Thoracic aorta (tissue), 2 donors: Measurements from ENCODE around the gene EPB41L5. TPM values are rescaled to one million over a fixed set of nuclear protein-coding genes. Genes with fewer than 3 reads are reported as not detected.

Source experiments
- ATAC-seq: fragments of 150-250 bp; one replicate; pipeline ENCODE4 v1.8.0; 2017; ENCODE audit warnings: low read depth; ENCODE audit not compliant: insufficient number of reproducible peaks, low FRiP score
- DNase-seq: peaks from one replicate; pipeline ENCODE4 v3.0.0-alpha.2; 2020; ENCODE audit warnings: low spot score
- H3K27ac ChIP-seq, 2 donors: fragments of 200-600 bp; sonication (generic); 1 replicate in 1 of 2; 2 replicates in 1 of 2; pipeline ENCODE4 v1.5.1; 2016; ENCODE audit warnings: mild to moderate bottlenecking in 2 of 2, moderate library complexity in 2 of 2
- H3K27me3 ChIP-seq: fragments of 200-600 bp; sonication (generic); replicated peaks from 2 replicates; pipeline ENCODE4 v1.6.0; 2016; ENCODE audit warnings: mild to moderate bottlenecking; ENCODE audit not compliant: insufficient read depth
- H3K36me3 ChIP-seq: fragments of 200-600 bp; sonication (generic); one replicate; pipeline ENCODE4 v1.5.1; 2016
- H3K4me1 ChIP-seq, 2 donors: fragments of 200-600 bp; sonication (generic); 1 replicate in 1 of 2; 2 replicates in 1 of 2; pipeline versions ENCODE4 v1.5.1 to v1.6.0; 2016; ENCODE audit warnings: low read depth in 2 of 2, mild to moderate bottlenecking in 1 of 2; ENCODE audit not compliant: control insufficient read depth in 1 of 2
- H3K4me3 ChIP-seq: fragments of 200-600 bp; sonication (generic); 2 replicates; pipeline ENCODE4 v1.5.1; 2016; ENCODE audit warnings: mild to moderate bottlenecking
- H3K9me3 ChIP-seq: fragments of 200-600 bp; sonication (generic); 2 replicates; pipeline ENCODE4 v1.5.1; 2016
- total RNA-seq, 2 donors: library from RNA; depleted of rRNA; stranded (reverse); fragments of >200 nt; gene quantifications; one replicate each; pipeline versions ENCODE4 v1.1.0 to v1.2.3, GENCODE V29; 2016
- TF ChIP-seq, protein P1 (sequence below): fragments of 200-600 bp; sonication (generic); IDR thresholded peaks from one replicate; pipeline ENCODE4 v1.5.1; 2019; ENCODE audit warnings: antibody characterized with exemption

EPB41L5 gene
- total RNA-seq, 2 donors from 2014 or later = 15.4 to 18.5 TPM

DNA sequence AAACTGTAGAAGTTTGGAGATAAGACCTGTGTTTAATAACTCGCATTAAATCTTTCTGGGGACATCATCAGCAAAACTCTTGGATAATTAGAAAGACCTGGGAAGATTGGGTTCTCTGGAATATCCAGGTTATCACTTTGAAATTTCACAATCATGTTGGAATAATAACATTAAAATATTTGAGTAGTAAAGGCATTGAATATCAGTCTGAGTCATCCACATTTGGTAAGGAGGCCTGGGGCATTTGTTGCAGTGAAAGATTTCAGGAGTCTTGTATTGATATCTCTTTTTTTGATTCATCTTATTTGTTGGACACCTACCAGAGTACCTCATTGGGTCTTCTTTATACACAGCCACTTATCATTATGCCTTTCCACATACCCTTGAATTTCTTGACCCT is 95.9 kb downstream of the EPB41L5 start:
- Histone ChIP-seq H3K4me3 (no peak overlapping the region), H3K27ac (no peak overlapping the region), H3K4me1 (peaks cover 3 to 19% of the 10 kb centered on the region in 2 donors), H3K9me3 (no peaks in the 10 kb centered on the region), H3K36me3 (no peaks in the 10 kb centered on the region), H3K27me3 (no peaks in the 10 kb centered on the region)
- ATAC-seq = no peak
- DNase-seq = no peak
- TF ChIP-seq, protein P1, sequence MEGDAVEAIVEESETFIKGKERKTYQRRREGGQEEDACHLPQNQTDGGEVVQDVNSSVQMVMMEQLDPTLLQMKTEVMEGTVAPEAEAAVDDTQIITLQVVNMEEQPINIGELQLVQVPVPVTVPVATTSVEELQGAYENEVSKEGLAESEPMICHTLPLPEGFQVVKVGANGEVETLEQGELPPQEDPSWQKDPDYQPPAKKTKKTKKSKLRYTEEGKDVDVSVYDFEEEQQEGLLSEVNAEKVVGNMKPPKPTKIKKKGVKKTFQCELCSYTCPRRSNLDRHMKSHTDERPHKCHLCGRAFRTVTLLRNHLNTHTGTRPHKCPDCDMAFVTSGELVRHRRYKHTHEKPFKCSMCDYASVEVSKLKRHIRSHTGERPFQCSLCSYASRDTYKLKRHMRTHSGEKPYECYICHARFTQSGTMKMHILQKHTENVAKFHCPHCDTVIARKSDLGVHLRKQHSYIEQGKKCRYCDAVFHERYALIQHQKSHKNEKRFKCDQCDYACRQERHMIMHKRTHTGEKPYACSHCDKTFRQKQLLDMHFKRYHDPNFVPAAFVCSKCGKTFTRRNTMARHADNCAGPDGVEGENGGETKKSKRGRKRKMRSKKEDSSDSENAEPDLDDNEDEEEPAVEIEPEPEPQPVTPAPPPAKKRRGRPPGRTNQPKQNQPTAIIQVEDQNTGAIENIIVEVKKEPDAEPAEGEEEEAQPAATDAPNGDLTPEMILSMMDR = no peak

DNA sequence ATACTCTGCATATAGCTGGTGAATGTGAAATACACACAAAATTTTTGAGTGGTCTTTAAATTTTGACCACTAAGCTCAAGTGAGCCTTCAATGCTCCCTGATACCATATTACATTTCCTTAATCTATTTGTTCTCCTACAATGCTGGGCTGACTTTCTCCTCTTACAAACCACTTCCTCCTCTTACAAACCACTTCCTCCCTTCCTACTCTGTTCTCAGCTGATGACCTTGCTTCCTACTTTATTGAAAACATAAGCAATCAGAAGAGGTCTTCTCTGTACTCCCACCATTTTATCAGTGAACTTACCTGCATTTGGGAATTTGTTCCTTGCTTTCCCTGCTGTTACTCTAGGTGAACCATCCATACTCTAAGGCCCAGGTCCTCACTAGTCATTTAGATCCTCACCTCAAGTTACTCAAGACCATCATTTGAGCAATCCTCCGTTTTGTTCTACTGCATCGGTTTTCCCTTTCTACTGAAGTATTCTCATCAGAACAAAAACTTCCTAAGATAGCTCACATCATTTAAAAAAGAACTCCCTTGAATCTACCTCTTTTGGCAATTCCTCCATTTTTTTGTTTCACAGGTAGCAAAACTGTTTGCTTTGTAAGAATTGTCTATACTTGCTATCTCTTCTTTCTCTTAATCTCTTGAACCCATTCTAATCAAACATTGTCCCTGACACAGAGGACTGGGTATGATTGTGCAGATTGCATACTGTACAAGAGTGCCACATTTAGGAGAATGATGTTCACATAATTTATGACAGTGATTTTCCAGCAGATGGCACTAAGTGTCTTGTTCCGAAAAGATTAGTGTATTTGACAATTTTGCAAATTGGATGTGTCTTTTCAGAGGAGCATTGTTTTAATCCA is 96.5 kb downstream of the EPB41L5 start:
- ATAC-seq (no peak), DNase-seq (no peak)
- no peaks in the 10 kb centered on the region for H3K9me3 ChIP-seq
- no peak overlapping the region for H3K27ac ChIP-seq
- H3K36me3 ChIP-seq = no peaks in the 10 kb centered on the region
- H3K4me1 ChIP-seq = peaks cover 3 to 19% of the 10 kb centered on the region in 2 donors
- TF ChIP-seq, protein P1 = no peak
- H3K4me3 ChIP-seq = no peak overlapping the region
- H3K27me3 ChIP-seq = no peaks in the 10 kb centered on the region

DNA sequence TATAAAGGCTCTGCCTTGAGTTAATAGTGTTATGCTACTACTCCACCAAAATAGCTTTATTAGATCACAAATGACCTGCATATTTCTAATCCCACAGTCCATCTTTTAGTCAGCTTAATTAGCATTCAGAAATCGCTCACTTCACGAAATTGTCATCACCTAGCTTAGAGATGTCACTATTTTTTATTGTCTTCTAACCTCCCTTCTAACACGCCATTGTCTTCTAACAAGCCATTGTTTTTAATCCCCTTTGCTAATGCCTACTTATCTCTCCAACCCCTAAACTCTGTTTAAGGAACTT is 97.1 kb downstream of the EPB41L5 start:
- no peaks in the 10 kb centered on the region for H3K9me3 ChIP-seq
- ATAC-seq = no peak
- H3K36me3 ChIP-seq = no peaks in the 10 kb centered on the region
- peaks cover 3 to 19% of the 10 kb centered on the region in 2 donors for H3K4me1 ChIP-seq
- no peak overlapping the region for H3K4me3 ChIP-seq
- no peaks in the 10 kb centered on the region for H3K27me3 ChIP-seq
- TF ChIP-seq, protein P1 = no peak
- no peak for DNase-seq
- H3K27ac ChIP-seq = no peak overlapping the region

DNA sequence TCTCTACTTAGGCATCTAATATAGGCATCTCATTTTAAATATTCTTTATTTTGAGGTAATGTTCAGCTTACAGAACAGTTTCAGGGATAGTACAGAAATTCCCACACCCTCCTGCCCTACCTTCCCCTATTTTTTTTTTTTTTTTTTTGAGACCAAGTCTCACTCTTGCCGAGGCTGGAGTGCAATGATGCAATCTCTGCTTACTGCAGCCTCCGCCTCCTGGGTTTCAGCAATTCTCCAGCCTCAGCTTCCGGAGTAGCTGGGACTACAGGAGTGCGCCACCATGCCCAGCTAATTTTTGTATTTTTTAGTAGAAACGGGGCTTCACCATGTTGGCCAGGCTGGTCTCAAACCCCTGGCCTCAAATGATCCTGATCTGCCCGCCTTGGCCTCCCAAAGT is 97.6 kb downstream of the EPB41L5 start:
- Histone ChIP-seq H3K36me3 (no peaks in the 10 kb centered on the region), H3K27ac (no peak overlapping the region), H3K27me3 (no peaks in the 10 kb centered on the region), H3K4me1 (peaks cover 3 to 19% of the 10 kb centered on the region in 2 donors), H3K4me3 (no peak overlapping the region), H3K9me3 (no peaks in the 10 kb centered on the region)
- DNase-seq (no peak), ATAC-seq (no peak)
- TF ChIP-seq, protein P1 = no peak

DNA sequence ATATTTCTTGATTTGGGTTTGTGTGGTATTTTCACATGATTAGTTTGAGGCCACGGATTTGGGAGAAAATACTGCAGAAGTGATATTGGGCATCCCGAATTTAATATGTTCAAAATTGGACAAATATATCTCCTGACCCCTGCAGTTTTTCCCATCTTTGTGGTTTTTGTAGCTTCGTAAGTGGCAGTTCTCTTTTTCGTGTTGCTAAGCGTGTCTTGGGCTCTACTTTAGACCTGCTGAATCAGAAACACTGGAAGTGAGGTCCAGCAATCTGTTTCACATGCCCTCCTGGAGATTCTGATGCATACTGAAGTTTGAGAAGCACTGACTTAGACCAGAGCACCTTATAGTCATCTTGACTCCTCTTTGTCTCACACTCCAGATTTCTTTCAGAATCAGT is 98.3 kb downstream of the EPB41L5 start:
- DNase-seq = no peak
- TF ChIP-seq, protein P1 = no peak
- Histone ChIP-seq H3K4me1 (peaks cover 3 to 19% of the 10 kb centered on the region in 2 donors), H3K4me3 (no peak overlapping the region), H3K9me3 (no peaks in the 10 kb centered on the region), H3K27me3 (no peaks in the 10 kb centered on the region), H3K27ac (no peak overlapping the region), H3K36me3 (no peaks in the 10 kb centered on the region)
- ATAC-seq = no peak
